ENCODE results near the gene BOK.
"Not testable (repeated sequence)": the region's sequence is repeated elsewhere in the genome, so short reads cannot be mapped to it uniquely, and the experiment has no call there.

Gene BOK

DNA sequence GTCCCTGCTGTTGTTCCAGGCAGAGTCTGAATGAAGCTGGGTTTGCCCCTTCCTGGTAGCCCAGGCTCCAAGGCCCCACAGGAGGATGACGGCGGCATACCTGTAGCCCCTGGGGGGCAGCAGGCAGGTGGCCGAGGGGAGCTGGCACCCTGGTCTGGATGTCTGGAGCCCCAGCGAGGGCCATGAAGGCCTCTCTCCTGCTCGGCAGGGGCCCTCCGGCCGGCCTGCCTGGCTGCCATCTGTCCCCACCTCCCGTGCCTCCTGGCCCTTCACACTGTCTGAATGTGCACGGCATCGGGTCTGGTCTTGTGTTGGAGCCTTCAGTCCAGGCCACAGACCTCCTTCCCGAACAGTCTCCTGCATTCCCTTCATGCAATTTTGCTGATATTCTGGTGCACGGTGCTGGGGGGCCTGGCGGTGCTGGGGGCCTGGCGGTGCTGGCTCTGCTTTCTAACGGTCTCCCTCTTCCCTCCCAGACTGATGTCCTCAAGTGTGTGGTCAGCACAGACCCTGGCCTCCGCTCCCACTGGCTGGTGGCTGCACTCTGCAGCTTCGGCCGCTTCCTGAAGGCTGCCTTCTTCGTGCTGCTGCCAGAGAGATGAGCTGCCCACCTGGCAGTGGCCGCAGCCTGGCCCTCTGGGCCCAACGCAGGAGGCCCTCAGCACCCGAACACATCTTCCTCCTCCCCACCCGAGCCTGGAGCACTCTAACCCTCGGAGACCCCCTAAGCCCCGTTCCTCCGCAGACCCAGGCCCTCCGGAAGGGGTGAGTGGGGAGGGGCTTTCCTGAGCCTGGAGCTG lies 13.5 kb downstream of the BOK start:
- no peak for DNase-seq (ENCODE audit: low read depth in 2 of 3, low spot score in 1 of 3)

DNA sequence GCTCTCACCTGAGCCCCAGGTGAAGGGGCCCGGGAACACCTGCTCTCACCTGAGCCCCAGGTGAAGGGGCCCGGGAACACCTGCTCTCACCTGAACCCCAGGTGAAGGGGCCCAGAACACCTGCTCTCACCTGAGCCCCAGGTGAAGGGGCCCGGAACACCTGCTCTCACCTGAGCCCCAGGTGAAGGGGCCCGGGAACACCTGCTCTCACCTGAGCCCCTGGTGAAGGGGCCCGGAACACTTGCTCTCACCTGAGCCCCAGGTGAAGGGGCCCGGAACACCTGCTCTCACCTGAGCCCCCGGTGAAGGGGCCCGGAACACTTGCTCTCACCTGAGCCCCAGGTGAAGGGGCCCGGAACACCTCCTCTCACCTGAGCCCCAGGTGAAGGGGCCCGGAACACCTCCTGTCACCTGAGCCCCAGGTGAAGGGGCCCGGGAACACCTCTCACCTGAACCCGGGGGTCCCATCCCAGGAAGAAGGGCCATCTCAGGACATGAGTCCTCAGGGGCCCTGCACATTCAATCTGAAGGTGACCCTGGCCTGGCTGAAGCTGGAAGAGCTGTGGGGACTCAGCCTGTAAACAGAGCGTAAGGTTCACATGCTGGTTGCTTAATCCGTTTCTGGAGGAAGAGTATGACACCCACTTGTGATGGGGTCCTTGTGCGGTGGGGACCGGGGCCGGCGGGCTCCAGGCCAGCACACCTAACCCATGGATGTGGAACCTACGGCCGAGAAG lies 14.5 kb downstream of the BOK start:
- not testable (repeated sequence) for DNase-seq (ENCODE audit: low read depth in 2 of 3, low spot score in 1 of 3)

DNA sequence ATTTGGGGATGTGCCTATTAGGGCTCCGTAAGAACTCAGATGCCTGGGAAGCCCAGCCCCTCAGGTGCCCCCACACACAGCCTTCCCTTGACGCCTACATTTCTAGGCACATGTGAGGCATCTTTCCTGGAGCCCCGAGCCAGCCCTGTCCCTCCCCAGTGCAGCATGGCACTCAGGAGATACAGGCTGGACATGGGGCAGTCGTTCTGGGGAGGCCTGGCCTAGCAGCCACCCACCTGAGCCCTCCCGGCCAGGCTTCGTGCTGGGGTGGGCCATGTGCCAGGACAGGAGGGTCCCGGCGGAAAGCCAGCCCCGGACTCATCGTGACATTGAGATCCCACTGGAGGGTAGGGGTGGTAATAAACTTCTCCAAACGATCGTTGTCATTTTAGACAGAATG lies 15.2 kb downstream of the BOK start:
- DNase-seq (ENCODE audit: low read depth in 2 of 3, low spot score in 1 of 3): no peak

DNA sequence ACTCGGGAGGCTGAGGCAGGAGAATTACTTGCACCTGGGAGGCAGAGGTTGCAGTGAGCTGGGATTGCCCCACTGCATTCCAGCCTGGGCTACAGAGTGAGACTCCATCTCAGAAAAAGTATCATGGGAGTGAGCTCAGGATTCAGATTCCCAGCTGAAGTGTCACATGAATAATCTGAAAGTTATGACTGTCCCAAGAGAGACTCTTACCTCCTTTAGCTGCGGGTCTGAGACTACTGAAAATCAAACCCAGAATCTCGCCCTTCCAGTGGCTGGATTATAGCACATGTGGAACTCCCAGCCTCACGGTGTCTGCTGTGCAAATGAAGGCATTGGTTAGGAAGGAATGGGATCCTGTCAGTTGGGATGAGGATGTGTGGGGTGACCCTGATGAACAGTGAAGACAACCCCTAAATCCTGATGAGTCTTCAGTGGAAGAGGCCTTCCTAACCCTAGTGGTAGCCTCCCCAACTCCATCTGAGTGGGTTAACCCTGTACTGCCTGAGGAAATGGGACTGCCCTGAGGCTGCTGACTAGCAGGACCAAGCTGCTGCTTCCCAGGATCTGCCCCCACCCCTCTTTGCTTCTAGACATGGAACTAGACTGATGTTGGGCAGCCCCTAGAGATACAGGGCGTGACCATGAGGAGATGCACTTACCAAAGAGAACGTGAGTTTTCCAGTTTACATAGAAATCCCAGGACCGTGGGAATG lies 16.5 kb downstream of the BOK start:
- no peak for DNase-seq (ENCODE audit: low read depth in 2 of 3, low spot score in 1 of 3)

DNA sequence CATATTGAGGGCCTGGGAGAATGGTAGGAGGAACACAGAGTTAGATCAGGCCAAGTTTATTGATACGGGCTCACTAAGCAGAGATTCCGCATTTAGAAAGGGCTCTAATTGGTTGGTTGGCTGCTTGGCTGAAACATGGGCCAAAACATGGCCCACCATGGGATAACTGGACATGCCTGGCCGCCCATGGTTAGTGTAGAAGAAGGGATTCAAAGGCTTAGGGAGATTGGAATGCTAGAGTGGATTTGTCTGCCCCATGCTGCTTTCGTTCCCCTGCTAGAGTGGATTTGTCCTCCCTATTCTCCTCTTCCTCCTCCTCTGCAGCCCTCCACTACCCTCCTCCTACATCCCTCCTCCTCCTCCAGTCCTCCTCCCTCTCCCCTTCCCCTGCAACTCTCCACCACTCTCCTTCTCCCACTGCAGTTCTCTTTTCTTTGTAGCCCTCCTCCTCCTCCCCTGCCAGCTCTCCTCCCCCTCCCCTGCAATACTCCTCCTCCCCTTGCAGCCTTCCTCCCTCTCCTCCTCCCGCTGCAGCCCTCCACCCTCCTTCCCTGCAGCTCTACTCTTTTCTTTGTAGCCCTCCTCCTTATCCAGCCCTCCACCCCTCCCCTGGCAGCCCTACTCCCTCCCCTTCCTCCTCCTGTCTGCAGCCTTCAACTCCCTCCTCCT lies 17.2 kb downstream of the BOK start:
- no peak for DNase-seq (ENCODE audit: low read depth in 2 of 3, low spot score in 1 of 3)

DNA sequence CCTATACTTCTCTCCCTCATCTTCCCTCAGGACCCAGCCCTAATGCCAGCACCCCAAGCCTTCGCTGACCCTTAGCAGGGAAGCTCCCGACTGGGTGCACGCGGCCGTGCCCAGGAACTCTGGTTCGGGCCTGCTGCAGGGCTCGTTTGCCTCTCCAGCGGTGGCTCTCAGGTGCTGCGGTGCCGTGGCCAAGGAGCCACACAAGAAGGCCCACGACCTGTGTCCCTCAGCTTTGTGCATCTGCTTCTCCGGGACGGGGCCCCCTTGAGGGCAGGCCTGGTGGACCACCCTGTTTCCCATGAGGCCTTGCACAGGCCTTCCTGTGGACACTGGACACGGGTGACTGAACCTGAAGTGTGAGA lies 17.7 kb downstream of the BOK start:
- DNase-seq (ENCODE audit: low read depth in 2 of 3, low spot score in 1 of 3): no peak

DNA sequence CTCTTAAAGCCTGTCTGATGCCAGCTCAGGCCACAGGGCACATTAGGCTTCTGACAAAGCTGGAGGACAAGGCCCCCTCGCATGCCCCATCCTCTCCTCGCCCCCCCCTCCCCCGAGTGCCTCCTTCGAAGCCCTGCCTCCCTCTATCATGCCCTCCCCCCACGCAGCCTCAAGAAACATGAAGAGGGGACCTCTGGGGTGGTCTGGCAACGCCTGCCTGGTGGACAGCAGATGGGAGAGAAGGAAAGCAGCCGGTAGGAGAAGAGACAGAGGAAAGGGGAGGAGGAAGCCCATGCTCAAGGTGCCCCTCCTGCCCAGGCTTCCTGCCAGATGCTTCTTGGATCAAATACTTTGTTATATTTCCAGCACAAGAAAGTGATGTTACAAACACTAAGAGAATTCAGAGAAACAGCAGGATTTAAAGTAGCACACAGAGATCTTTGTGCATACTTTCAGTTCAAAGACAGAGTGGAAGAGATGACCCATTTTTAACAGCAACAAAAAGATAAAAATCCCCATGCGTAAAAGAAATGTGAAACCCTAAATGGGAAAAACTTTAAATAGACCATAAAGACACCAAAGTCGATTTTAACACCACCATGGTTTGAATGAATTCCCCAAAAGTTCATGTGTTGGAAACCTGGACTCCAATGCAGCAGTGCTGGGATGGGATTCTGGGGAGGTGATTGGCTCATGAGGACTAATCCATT lies 19.0 kb downstream of the BOK start:
- DNase-seq (ENCODE audit: low read depth in 2 of 3, low spot score in 1 of 3): no peak

DNA sequence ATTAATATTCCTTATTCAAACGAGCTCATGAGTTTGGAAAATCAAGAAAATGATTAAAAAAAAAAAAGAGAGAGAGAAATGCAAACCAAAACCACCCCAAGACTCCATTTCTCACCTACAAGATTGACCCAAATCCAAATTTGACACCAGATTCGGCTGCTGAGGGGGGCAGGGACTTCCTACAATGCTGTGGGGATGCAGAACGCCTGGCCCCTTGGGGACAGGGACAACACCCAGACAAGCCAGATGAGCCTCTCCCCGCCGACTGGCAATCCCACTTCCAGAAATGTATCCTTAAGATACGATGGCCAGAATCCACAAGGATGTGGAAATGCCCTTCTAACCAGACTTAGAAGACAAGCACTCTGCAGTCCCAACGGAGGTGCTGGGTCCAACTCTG lies 20.7 kb downstream of the BOK start:
- DNase-seq (ENCODE audit: low read depth in 2 of 3, low spot score in 1 of 3): no peak

DNA sequence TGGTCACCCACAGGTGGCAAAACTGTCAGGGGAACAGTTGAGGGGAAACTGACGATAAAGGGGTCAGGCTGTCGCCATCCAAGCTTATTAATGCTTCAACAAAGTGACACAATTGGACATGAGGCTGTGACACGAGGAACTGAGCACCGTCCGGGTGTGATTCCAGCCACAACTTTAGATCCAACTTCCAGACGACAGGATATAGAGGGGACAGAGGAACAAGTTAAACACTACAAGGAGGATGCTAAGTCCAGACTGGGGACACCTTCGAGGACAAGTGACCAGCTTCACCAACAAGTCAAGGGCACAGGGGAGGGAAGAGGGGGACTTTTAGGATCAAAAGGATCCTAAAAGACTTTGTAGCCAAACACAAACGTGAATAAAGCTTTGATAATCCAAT lies 23.8 kb downstream of the BOK start:
- DNase-seq (ENCODE audit: low read depth in 2 of 3, low spot score in 1 of 3): no peak

DNA sequence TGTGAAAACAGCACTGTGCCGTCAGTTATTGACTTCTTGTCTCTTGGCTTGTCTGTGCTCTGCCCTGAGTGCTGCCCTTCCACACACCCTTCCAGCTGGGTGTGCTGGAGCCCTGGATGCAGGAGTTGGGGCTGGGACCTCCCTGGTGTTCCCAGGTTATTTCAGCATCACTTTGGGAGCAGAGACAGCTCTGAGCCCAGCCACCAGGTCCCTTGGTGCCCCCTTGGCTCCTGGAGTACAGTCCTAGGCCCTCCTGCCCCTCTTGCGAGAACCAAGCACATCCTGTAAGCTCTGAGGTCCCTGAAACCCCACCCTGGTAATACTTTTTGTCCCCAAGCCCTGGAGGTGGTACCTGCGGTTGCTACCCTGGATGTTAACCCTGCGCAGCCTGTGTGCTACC lies 24.3 kb downstream of the BOK start:
- no peak for DNase-seq (ENCODE audit: low read depth in 2 of 3, low spot score in 1 of 3)

DNA sequence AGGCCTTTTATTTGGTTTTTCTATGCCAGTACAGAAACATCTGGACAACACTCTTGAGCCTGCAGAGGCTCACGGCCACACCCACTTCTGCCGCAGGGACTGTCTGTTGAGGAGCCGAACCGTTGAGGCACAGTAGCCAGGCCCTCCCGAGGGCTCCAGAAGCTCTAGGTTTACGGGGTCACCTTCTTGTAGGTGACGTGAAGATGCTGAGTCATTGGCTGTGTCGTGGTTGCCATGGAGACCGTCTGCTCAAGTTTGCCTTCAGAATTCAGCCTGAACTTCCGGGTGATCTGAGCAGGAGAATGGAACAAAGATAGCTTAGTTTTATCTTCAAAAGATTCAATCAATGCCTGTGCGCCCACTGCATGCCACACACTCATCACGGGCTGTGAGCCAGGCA lies 25.9 kb downstream of the BOK start:
- DNase-seq (ENCODE audit: low read depth in 2 of 3, low spot score in 1 of 3): no peak

DNA sequence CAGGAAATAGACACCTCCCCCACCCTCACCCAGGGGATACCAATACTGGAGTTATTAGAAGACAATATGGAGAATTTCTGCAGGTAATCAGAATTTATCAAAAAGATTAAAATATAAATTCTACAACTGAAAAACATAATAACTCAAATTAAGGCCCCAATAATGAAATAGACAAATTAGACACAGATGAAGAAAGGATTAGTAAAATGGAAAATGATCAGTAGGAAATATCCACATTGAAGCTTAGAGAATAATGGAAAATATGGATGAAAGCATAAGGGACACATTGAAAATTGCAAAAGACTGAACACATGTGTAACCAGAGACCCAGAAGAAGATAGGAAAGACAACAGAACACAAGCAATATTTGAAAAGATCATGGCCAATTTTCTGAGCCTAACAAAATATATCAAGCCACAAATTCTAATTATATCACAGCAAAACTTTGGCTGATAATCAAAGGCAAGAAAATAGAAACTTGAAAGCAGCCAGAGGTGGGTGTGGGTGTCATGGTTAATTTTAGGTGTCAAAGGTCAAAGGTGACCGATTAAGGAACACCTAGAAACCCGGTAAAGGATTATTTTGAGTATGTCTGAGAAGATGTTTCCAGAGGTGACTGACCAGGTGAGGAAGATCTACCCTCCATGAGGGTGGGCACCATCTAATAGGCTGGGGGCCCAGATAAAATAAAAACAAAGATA lies 28.2 kb downstream of the BOK start:
- DNase-seq (ENCODE audit: low read depth in 2 of 3, low spot score in 1 of 3): no peak

DNA sequence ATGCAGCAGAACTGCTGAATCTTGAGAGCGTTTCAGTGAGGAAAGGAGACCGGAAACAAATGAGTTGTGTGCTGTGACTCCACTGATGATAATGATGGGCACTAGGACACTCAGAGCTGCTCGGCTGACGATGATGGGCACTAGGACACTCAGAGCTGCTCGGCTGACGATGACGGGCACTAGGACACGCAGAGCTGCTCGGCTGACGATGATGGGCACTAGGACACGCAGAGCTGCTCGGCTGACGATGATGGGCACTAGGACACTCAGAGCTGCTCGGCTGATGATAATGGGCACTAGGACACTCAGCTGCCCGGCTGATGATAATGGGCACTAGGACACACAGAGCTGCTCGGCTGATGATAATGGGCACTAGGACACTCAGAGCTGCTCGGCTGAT lies 31.3 kb downstream of the BOK start:
- not testable (repeated sequence) for DNase-seq (ENCODE audit: low read depth in 2 of 3, low spot score in 1 of 3)

DNA sequence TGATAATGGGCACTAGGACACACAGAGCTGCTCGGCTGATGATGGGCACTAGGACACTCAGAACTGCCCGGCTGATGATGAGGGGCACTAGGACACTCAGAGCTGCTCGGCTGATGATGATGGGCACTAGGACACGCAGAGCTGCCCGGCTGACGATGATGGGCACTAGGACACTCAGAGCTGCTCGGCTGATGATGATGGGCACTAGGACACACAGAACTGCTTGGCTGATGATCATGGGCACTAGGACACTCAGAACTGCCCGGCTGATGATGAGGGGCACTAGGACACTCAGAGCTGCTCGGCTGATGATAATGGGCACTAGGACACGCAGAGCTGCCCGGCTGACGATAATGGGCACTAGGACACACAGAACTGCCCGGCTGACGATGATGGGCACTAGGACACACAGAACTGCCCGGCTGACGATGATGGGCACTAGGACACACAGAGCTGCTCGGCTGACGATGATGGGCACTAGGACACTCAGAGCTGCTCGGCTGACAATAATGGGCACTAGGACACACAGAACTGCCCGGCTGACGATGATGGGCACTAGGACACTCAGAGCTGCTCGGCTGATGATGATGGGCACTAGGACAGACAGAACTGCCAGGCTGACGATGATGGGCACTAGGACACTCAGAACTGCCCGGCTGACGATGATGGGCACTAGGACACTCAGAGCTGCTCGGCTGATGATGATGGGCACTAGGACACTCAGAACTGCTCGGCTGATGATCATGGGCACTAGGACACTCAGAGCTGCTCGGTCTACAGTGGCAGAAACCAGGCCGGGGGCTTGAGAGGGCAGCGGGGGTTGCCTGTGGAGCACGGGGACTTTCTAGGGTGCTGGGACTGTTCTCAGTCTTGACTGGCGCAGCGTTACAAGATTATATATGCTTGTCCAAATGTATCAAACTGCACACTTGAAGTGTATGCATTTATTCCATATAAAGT lies 32.2 kb downstream of the BOK start:
- not testable (repeated sequence) for DNase-seq (ENCODE audit: low read depth in 2 of 3, low spot score in 1 of 3)

DNA sequence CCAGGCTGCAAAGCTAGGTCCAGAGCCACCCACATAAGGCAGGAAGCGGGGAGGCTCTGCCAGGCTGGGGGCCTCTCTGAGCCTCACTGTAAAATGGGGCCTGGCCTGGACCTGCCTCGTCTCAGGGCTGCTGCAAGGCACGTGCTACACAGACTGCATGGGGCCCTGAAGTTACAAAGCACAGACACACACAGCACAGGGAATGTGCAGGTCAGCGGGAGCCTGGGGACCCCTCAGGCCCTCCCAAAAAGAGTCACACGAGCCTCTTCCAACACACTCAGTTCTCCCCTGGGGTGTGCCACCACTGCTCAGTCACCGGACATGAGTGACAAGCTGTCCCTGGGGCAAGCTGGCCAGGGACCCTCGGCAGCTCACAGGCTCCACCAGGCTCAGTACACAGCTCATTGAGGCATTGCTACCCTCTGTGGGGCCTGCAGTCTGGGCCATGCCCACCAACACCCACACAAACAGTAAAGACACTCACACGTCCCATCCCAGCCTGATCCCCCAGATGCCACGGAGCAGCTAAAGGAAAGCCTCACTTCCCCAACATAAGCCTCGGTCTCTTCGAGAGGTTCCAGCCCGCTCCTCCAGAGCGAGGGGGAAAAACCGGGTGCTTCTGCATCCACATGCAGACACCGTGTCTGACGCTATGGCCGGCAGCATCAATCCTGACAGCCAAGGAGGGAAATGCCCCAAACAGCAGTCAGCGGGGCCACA lies 33.7 kb downstream of the BOK start:
- no peak for DNase-seq (ENCODE audit: low read depth in 2 of 3, low spot score in 1 of 3)

DNA sequence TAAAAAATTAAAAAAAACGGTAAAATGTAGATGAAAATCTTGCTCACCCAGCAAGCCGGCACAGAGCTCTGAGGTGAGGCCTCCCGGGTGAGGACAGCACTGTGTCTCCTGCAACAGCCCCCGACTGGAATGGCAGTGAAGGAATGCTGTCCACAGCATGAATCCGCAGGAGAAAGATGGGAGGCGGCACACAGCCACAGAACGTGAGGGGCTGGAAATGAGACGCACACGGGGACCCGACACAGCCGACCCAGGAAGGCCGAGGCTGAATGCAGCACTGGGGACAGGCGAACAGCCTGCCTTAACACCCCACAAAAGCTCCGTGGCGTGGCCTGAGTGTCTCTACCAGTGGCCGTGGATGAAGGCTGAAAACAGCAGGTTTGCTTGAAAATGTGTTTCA lies 34.7 kb downstream of the BOK start:
- DNase-seq (ENCODE audit: low read depth in 2 of 3, low spot score in 1 of 3): no peak

DNA sequence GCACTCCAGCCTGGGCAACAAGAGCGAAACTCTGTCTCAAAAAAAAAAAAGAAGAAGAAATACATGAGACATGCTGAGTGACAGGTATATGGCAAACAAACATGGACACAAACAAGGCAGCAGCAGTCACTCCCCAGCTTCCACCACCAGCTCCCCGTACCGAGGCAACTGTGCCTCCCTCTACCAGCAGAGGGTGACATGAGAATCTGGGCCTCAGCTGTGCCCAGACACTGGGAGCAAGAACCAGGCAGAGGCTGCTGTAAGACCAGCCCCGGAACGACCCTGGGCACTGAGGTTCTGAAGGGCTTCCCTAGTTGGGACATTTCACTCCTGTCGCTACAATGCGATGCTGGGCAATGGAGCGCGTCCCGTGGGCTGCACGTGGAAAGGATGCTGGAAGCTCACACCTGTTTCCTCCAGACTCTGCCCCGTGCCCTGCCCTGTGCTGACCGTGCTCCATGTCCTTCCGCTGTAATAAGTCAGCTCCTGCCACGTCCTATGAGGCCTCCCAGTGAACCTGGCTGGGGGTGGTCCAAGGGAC lies 37.1 kb downstream of the BOK start:
- no peak for DNase-seq (ENCODE audit: low read depth in 2 of 3, low spot score in 1 of 3)

DNA sequence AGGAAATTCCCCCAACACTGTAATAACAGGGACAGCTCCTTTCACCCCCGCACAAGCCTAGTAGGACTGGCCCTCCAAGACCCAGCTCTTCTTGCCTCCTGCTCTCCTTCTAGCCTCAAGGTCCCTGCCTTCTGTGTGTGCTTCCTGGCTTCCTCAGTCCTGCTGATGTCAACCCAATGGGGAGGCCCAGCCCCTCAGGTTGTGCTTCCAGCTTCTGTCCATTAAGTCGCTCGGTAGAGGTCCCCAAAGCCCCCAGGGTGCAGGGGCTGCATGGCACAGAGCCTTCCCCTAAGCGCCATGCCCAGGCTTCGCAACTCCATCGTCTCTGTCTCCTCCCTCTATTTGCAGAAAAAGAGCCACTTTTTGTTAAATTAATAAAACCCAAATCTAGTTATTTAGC lies 39.0 kb downstream of the BOK start:
- DNase-seq (ENCODE audit: low read depth in 2 of 3, low spot score in 1 of 3): no peak

All from stimulated activated CD4-positive, alpha-beta T cell treated with anti-CD3 and anti-CD28 coated beads, Interleukin-12 subunit alpha, Interleukin-12 subunit beta, amount 100 ng/mL, for 48 hours (primary cell).